Measurements from ENCODE around the gene SREBF1.

Gene SREBF1

DNA sequence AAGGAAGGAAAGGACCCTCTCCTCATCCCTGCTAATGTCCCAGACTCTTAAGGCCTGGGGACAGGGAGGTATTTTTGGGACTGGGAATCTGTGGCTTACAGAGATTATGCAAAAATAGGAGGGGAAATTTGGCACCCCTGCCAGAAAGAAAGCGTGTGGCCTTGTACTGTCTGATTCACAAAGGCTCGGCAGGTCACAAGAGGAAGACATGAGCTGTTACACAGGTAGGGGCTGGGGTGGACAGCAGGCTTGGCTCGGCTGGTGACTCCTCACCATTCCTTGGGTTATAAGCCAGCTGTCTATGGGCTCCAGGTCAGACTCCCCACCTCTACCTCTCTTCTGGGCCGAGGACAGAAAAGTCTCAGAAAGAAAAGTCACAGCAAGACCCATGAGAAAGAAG is 20.7 kb upstream of the SREBF1 start:
- no peak for DNase-seq

DNA sequence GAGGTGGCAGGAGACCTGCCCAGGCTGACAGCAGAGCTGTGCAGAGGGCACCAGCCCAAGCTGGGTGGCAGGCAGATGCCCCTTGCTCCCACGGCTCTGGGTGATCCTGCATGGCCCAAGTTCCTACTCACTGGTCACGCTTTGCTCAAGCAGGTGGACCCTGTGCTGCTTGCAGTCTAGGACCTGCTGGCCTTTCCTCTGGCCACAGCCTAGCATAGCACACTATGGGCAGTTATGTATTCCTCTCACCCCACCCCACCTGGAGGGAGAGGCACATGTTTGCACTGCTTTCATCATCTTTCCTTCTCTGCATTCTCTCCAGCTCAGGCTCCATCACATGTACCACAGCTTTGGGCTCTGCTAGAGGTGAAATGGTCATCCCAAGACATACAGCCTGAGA is 19.6 kb upstream of the SREBF1 start:
- no peak for DNase-seq

DNA sequence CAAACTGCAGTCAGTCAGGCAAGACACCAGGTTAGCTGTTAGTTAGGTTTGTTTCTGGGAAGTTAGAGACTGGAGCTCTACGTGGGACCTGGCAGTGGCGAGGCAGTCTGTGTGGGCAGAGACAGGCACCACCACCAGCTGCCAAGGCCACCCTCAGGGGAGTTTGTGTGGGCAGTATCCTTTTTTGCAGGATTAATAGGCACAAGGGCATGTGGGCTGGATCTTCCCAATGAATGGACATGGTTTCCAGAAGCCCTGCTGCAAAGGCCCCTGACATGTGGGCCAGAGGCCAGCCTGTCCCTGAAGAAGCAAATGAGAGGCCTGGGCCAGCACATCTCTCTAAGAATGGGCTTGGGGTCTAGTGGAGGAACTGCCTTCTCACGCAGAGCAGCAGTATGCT is 19.2 kb upstream of the SREBF1 start:
- no peak for DNase-seq

DNA sequence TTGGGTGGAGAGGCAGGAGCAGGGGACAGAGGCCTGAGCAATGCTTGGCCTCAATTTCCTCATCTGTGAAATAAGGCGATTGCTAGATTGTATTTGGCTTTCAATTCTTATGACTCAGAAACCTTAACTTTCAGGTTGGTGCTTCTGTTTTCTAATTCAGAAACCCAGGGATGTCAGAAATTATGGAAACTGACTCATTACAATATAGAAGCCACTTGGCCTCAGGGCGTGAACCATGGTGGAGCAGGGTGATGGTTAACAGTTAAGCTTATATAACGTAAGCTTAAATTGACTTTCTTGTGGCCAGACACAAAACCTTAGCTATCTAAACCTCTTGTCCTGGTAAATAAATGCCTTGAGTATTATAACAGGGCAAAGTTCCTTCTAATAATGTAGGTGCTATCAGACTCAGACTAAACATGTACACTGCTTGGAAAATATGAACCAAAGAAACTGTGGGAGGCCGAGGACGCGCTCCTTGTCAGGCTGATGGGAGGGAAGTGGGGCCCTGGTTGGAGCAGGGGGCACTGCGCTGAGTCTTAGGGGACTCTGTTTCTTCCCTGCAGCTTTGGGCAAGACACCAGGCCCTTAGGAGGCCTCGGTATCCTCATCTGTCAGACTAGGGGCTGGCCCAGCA is 17.1 kb upstream of the SREBF1 start:
- no peak for DNase-seq

DNA sequence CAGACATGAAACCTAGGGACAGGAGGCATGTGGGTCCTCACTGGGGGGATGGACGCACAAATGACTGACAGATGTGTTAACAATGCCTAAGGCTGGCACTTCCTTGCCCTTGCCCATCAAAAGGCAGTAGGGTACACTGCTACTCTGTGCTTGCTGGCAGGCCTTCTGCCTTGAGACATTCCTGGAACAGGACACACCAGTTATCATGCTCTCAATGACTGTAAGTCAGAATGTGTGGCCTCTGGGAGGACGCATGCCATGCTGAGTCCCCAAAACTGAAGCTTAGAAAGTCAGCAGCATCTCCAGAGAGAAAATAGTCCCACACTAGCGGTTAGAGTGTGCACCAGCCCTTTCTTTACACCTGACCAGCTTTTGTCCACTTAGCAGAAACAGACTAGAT is 16.1 kb upstream of the SREBF1 start:
- no peak for DNase-seq

DNA sequence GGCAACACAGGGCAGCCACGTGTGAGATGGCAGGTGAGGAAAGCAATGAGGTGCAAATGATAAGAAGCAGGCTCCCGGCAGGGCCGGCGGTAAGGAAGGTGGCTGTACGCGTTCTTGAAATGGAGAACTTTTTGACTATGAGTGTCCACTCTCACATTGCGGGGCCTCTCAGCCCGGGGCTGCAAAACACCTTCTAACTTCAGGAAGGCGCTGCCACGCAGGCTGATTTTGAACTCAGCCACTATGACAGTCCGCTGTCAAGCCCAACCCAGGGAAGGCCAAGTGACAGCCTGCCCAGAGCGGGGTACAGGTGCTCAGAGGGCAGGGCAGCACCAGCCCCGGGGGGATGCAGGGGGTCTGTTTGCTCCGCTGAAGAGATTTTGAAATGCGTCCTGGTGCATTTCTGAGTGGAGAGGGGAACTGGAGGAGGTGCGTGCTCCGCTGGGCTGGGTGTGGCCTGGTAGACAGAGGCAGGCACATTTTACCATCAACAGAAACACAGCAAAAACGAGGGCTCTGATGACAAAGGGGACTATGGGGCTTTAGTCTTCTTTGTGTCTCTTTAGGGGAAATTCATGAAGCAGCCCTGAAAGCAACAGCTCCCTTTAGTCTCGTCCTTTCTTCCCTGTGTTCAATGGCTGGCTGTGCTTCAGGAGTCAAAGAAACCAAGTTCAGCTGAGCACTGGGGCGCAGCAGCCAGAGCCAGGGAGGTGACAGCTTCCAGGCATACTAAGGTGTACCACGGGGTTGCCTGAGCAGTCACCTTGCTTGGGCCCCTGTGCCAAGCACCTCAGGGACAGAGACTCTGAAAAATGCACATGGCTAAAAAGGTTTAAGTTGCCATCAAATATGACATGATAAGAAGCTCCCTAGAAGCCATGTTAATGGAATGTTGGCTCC is 14.6 kb upstream of the SREBF1 start:
- peak; percentile 61 for DNase-seq

DNA sequence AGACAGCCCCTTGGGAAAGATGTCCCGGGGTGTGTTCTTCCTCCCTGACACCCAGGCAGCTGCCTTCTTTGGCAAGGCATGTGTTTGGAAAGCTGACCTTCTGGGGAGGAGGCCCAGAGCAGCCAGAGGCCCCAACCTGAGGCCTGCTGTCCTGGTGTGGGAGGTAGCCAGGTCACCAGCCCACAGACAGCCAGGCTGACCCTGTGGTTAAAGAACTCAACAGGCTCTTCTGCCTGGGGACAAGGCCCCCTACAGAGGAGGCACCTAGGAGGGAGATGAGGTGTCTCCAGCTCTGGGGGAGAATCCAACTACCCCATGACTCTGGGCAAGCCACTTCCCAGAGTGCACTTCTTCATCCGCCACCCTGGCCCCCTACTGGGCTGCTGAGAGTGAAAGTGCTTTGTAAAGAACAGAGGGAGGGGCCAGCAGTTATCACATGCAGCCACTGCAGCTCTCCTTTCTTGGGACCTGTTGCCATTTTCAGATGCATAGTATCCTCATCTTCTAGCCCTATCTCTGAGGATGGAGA is 13.1 kb upstream of the SREBF1 start:
- peak; percentile 80 for DNase-seq

DNA sequence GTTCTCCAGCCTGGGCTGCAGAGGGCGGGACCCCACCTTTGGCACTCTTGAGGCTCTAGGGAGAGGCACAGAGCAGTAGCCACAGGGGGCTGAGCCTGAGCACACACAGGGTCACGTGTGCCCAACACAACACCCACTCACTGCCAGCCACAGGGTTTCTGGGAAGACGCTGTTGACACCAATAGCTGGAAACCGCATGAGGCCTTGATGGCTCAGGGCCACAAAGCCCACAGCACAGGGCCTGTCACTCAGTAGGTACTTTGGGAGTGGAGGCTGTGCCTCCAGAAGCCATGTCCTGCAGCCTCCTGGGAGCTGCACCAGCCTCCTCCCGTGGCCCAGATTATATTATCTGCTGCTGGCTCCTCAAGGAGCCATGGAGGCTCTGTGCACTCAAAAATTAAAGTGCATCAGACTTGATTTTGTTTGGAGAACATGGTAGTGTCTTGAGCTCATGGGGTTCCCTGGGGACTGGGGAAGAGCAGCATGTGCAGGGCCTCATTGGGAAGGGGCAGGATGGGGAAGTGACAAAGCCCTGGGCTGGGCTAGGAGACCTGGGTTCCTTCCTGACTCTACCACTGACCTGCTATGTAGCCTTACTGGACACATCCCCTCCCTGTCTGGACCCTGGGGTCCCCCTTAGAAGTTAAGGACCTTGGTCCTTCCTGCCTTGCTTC is 12.5 kb upstream of the SREBF1 start:
- peak; percentile 90 for DNase-seq

DNA sequence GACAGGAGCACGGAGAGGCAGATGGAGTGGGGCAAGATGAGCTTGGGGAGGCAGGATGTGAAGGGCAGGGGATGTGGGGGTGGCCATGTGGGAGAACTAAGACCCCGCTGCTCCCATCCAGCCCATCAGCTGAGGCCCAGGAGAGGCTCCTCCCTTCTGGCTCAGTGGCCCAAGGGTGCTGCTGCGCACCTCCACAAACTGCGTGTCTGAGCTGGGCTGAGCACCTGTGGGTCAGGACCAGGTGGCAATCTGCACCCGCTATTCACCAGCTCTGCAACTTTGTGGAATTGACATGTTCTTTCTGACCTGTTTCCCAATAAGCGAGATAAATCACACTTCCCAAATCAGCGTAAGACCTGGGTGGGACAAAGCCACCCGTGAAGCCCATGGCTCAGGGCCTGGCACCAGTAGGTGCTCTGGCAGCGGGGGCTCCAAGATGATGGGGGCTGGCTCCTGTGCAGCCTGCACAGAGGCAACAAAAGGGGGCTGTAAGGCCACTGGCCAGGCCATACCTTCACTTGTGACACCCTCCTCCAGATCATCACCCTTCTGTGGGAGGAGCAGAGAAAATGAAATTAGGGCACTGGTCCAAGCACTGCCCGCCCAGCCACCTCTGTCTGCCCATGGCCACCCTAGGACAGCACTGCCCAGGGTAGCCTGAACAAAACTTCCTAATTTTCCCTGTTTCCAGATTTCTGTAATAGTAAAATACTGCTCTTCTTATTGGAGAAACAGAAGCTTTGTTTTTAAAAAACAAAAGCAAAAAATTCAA is 11.7 kb upstream of the SREBF1 start:
- no peak for DNase-seq

DNA sequence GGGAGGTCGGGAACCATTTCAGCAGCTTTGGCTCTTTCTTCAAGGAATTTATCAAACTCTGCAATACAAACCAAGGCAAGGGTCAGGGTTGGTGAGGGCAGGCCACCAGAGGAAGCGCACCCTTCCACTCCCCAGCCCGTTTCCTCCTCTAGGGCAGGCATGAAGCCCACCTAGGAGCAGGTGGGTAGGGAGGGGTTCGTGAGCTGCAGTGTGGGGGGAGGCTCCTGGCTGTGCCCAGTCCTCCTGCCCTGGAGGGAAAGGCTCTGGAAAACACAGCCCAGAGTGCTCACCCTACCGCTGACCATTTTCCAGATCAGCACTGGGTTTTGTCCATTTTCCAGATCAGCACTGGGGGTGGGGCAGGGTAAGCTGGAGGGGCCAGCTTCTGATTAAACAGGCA is 10.9 kb upstream of the SREBF1 start:
- no peak for DNase-seq

DNA sequence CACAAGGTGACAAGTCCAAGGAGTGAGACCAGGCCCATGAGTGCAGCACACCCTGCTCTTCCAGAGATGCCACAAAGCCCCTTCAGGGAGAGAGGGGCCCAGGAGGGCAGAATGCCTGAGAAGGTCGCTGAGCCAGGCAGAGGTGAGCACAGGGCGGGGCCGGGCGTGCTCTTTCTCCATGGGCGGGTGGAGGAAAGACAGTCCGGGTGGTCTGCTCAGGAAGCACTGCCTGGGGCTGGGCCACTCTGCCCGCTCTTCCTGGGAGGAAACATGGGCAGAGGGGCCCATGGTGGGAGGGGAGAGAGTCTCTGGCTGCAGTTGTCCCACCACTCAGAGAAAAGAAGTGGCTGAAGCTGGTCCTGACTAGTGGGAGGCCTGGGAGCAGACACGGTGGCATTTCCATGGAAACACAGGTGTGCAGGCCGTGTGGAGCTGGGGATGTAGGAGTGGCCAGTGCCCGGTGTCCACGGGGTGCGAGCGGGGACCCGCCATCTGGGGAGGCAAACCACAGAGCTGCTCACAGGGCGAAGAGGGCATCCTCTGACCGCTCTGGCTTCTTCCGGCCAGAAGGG is 10.4 kb upstream of the SREBF1 start:
- no peak for DNase-seq

DNA sequence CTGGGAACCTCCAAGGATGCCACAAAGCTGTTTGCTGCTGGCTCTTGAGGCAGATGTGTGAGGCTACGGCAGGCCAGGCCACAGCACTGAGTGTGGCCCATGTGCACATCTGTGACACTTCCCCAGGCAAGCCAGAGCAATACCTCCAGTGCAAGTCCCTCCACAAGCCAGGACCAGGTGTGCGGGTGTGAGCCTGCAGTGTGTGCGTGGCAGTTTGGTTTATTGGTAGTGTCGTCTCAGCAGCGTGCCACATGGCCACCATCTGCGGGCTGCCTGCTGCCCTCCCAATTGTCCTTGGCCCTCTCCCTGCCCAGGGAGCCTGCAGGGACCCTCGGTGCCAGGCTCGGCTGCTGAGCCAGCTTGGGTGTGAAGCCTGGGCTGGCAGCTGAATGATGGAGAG is 9.9 kb upstream of the SREBF1 start:
- DNase-seq: no peak

DNA sequence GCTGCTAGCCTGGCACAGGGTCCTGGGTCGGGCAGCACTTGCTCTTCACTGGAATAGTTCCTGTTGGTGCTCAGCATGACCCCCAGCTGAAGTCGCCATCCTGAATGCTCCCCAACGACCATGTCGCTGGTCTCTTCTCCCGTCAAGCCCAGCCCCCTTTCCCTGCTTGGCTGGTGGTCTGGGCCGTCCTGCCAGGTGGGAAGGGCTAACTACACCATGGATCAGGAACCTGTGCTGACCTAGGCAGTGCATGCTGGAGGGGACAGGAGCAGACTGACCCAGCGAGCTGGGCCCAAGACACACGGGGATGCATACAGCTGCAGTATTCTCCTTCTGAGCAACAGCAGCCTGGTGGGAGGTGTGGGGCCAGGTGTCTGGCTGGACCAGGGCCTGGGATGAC is 9.2 kb upstream of the SREBF1 start:
- no peak for DNase-seq

DNA sequence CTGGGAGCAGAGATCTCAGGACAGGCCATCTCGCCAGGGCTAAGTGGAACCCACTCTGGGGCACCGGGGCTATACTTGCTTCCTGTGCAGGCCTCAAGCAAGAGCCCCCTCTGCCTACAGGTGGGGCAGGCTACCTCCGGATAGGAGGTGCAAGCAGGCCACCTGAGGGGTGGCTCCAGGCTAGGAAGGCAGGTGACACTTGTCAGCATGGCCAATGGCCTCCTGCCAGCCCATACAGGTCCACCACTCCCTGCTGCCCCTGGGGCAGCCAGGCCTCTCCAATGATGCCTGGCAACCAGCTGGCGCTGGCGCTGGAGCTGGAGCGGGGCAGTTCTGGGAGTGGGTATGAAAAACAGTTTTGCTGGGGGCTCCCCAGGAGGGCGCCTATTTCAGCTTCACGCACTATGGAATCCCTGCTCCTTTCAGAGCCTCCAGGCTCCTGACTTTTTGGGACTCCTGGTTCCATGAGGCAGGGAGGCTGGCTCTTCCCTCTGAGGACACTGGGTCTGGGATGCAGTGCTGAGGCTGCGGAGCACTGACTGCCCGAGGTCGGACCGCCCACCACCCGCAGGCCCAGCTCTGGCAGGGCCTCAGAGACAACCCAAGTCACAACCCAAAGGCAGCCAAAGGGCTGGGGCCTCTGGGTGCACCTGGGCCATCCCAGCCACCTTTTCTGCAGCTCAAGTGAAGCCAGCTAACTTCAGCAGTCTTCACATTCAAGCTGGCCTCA is 8.4 kb upstream of the SREBF1 start:
- DNase-seq: no peak

DNA sequence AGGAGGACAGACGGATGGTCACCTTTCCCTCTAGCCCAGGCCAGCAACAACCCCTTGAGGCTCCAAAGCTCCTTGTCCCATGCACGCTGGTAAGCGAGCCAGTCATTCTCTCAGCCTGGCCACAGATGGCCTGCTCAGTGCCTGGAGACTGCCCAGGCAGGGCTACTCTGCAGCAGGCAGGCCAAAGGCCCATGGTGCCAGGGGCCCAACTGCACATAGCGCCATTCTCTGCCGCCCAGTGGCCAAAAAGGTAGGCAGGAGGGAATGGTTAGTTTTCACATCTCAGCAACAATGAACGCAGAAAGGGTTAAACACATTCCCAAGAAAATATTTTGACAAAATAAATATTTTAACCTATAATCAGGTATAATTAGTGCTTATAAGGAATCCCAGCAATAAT is 7.7 kb upstream of the SREBF1 start:
- no peak for DNase-seq

DNA sequence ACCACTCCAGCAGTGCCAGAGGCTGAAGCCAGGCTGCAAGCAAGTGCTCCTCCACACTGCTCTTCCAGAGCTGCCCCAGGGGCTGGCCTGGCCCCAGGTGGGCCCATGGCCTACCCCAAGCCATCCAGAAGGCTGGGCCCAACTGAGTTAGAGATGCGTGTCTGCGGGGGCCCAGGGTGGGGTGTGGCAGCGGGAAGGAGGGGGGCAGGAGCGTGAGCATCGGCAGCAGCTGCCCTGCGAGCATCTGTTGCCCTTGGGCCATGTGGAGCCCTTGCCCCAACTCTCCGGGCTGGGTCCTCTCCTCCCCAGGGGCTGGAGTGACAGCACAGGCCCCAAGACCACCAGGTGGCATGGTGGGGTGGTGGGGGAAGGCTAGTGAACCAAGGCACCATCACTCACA is 7.3 kb upstream of the SREBF1 start:
- DNase-seq: no peak

DNA sequence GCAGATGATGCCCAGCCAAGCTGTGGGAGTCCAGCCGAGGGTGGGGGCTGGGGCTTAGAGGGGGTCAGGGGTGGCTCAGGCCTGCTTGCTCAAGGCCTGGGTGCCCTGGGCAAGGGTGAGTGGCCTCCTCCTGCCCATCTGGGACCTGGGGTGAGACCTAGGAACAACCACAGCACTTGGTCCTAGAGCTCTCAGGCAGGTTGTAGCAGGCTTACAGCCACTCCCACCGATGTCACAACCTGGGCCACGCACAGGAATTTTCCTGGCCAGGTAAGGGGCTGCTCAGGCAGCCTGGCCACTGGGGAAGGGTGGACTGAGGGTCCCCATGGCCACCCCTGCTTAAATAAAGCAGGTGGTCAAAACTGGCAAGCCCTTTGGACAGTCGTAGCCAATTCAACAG is 6.3 kb upstream of the SREBF1 start:
- no peak for DNase-seq

DNA sequence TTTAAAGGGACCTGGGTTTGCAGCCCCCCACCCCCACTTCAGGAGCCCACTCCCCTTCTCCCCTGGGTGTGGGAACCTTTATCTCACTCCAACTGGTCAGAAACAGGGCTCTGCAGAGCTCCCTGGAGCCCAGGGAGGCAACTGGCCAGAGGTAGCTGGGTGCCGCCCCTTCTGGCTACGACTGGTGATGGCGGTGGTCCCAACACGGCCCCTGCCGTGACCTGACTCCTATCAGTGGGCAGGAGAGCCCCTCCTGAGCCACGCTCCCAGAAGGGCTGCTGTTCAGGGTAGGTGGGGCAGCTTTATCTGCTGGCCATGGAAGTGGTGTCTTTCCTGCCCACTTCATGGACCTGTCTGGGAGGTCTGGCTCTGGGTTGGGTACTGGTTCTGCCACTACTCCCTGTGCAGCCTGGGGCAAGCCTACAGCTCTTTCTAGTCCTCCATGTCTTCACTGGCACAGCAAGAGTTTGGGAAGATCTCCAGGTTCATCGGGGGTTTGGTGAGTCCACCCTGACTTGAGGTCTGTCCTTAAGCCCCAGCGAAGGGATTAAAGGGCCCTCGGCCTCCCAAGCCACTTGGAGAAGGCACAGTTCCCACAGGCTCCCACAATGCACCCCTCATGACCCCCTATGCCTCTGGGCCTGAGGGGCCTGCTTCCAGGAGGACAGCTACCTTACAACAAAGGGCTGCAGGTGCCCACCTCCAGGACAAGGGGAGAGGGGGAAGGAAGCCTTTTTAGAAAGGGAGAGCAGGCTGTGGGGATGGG is 5.5 kb upstream of the SREBF1 start:
- DNase-seq: no peak

DNA sequence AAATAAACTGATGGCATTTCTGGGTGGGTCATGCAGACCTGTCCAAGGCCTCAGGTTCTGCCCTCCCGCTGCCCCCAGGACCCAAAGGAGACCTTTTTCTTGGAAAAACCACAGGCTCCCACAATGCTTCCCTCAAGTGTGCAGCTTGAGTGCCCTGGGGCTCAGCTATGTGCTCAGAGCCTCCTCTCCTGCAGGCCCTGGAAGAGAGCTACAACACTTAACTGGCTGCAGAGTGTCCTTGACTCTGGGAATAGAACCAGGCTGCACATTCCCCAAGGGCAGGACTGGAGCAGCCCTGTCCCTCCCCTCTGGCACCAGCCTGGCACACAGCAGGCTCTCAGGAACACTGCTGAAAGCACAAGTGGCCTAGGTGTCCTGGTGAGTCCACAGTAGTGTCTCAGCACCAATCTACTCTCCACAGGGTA is 4.8 kb upstream of the SREBF1 start:
- DNase-seq: no peak

DNA sequence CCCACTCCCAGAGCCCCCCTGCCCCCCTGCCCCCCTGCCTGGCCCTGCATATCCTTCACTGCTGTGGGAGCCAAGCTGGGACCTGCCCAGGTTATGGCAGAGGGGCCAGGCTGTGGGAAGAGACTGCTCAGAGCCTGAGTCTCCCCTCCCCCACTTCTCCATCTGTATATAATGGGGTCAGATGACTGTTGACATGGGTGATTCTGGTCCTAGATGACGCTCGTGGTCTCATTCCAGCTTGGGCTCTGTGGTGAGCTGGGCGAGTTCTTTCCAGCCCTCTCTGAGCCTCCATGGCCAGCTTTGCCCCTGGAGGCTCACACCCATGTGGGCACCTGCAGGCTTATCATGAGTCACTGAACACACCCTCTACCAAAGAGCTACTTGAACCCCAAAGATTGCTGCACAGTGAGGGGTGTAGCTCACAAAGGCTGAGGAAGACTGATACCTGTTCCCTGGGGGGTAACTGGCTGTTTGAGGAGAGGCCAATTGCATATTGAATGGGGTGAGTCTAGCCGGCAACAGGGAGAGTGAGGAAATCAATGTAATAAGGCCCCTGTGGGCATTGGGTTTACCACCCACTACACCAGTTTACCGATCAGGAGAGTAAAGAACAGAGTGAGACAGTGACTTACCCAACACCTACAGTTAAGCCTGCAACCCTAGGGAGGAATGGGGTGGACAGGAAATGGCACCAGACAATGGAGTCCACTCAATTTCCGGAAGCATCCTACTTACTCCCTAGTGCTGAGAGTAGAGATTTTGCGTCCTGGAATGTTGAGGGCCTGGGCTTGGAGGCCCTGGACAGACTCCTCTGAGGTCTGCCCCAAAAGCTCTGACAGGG is 4.2 kb upstream of the SREBF1 start:
- DNase-seq: no peak

Data from CD4-positive, alpha-beta T cell treated with Interleukin-6 for 4 hours (primary cell).